Measurements from ENCODE around the gene ALG9. TPM values are rescaled to one million over a fixed set of nuclear protein-coding genes. Genes with fewer than 3 reads are reported as not detected.
A peak's percentile ranks its signal among the peaks of the same experiment; 100 is the strongest.

The ALG9 gene
- total RNA-seq, 2 experiments from 2014 or later, result 32.0 to 36.6 TPM

GRCh38 chr11:111741751-111742150 is 129.6 kb downstream of the ALG9 start:
- CTCF ChIA-PET, result interaction anchor here (0.6 to 1.9 kb wide), 4 partner anchors 11 to 38 kb away, joined by 3 to 7 read pairs (median 4); partner anchors contain the start of gene PPP2R1B
- intact Hi-C loops (cut with micrococcal nuclease), result no loop called here
- no peak for ATAC-seq
- H3K36me3 Mint-ChIP-seq (ENCODE audit: low read depth), result peaks cover 41% of the 10 kb centered on the region
- POLR2A ChIA-PET, result no interaction called here
- no peaks in the 10 kb centered on the region for H3K27me3 Mint-ChIP-seq
- peak overlapping the region; percentile 51 for H3K27ac Mint-ChIP-seq
- H3K4me1 Mint-ChIP-seq (ENCODE audit: low read depth), result no peaks in the 10 kb centered on the region
- H3K4me3 Mint-ChIP-seq, result no peak overlapping the region
- no peak for DNase-seq
- no peaks in the 10 kb centered on the region for H3K9me3 Mint-ChIP-seq
- TF ChIP-seq CTCF (IDR thresholded peaks at IDR 0.05), result no peak

GRCh38 chr11:111739299-111739698 is 132.1 kb downstream of the ALG9 start:
- POLR2A ChIA-PET, result interaction anchor here (0.7 to 1.3 kb wide), 2 partner anchors 22 to 431 kb away, joined by 3 read pairs; no protein-coding TSS in a partner anchor
- Mint-ChIP-seq H3K27me3 (no peaks in the 10 kb centered on the region), H3K36me3 (ENCODE audit: low read depth) (peaks cover 24% of the 10 kb centered on the region), H3K9me3 (no peaks in the 10 kb centered on the region), H3K4me1 (ENCODE audit: low read depth) (no peaks in the 10 kb centered on the region), H3K4me3 (no peak overlapping the region), H3K27ac (no peak overlapping the region)
- no peak for TF ChIP-seq CTCF (IDR thresholded peaks at IDR 0.05)
- no peak for DNase-seq
- intact Hi-C loops (cut with micrococcal nuclease), result no loop called here
- ATAC-seq, result no peak
- CTCF ChIA-PET, result no interaction called here

GRCh38 chr11:111737444-111738210 is 133.8 kb downstream of the ALG9 start:
- DNase-seq (no peak), ATAC-seq (no peak)
- H3K27ac Mint-ChIP-seq, result peak overlapping the region; percentile 15
- H3K4me3 Mint-ChIP-seq, result no peak overlapping the region
- CTCF ChIA-PET, result no interaction called here
- no peaks in the 10 kb centered on the region for H3K4me1 Mint-ChIP-seq (ENCODE audit: low read depth)
- no peaks in the 10 kb centered on the region for H3K9me3 Mint-ChIP-seq
- TF ChIP-seq CTCF (IDR thresholded peaks at IDR 0.05), result no peak
- H3K36me3 Mint-ChIP-seq (ENCODE audit: low read depth), result peaks cover 17% of the 10 kb centered on the region
- intact Hi-C loops (cut with micrococcal nuclease), result no loop called here
- H3K27me3 Mint-ChIP-seq, result no peaks in the 10 kb centered on the region
- POLR2A ChIA-PET, result interaction anchor here (1.2 to 1.3 kb wide), 2 partner anchors 11 to 57 kb away, joined by 3 read pairs; no protein-coding TSS in a partner anchor

GRCh38 chr11:111736621-111737443 is 134.5 kb downstream of the ALG9 start:
- no peak overlapping the region for H3K27ac Mint-ChIP-seq
- no peaks in the 10 kb centered on the region for H3K27me3 Mint-ChIP-seq
- ChIA-PET CTCF (no interaction called here), POLR2A (interaction anchor here (1.2 to 1.3 kb wide), 3 partner anchors 10 to 58 kb away, joined by 3 read pairs; no protein-coding TSS in a partner anchor)
- H3K4me3 Mint-ChIP-seq, result no peak overlapping the region
- no peaks in the 10 kb centered on the region for H3K4me1 Mint-ChIP-seq (ENCODE audit: low read depth)
- intact Hi-C loops (cut with micrococcal nuclease), result no loop called here
- DNase-seq (no peak), ATAC-seq (no peak)
- no peak for TF ChIP-seq CTCF (IDR thresholded peaks at IDR 0.05)
- no peaks in the 10 kb centered on the region for H3K9me3 Mint-ChIP-seq
- H3K36me3 Mint-ChIP-seq (ENCODE audit: low read depth), result peaks cover 17% of the 10 kb centered on the region

Other genes with a start within 250 kb of the ALG9 start
- gene PPP2R1B, start 105.2 kb downstream of the ALG9 start, total RNA-seq, result 10 to 100 TPM; 49.7 to 54.0 TPM
- 1 to 10 TPM; 6.9 to 7.1 TPM for gene FDXACB1, start 7.6 kb upstream of the ALG9 start, total RNA-seq
- gene CFAP68, start 8.0 kb upstream of the ALG9 start, total RNA-seq, result 10 to 100 TPM; 38.6 to 39.1 TPM
- gene CRYAB, start 40.2 kb upstream of the ALG9 start, total RNA-seq, result not detected
- not detected for gene HSPB2, start 41.2 kb upstream of the ALG9 start, total RNA-seq
- gene C11orf52, start 47.3 kb upstream of the ALG9 start, total RNA-seq, result not detected
- 1 to 10 TPM; 9.1 to 9.4 TPM for gene DIXDC1, start 65.8 kb upstream of the ALG9 start, total RNA-seq
- 10 to 100 TPM; 50.3 to 51.4 TPM for gene DLAT, start 153.8 kb upstream of the ALG9 start, total RNA-seq
- gene PIH1D2, start 202.4 kb upstream of the ALG9 start, total RNA-seq, result under 1 TPM; 0.61 to 0.67 TPM
- 10 to 100 TPM; 20.8 to 22.6 TPM for gene NKAPD1, start 202.7 kb upstream of the ALG9 start, total RNA-seq
- 10 to 100 TPM; 52.9 to 54.1 TPM for gene TIMM8B, start 215.2 kb upstream of the ALG9 start, total RNA-seq
- gene SDHD, start 215.3 kb upstream of the ALG9 start, total RNA-seq, result 100 to 1,000 TPM; 100 to 101 TPM

All from activated CD8-positive, alpha-beta T cell treated with anti-CD3 and anti-CD28 coated beads for 36 hours (primary cell).